ENCODE data around the gene GPR160.
A peak's percentile ranks its signal among the peaks of the same experiment; 100 is the strongest.

Gene GPR160

GRCh38 chr3:170128259-170128976 is 90.6 kb downstream of the GPR160 start:
- peak; percentile 51 for DNase-seq

DNA sequence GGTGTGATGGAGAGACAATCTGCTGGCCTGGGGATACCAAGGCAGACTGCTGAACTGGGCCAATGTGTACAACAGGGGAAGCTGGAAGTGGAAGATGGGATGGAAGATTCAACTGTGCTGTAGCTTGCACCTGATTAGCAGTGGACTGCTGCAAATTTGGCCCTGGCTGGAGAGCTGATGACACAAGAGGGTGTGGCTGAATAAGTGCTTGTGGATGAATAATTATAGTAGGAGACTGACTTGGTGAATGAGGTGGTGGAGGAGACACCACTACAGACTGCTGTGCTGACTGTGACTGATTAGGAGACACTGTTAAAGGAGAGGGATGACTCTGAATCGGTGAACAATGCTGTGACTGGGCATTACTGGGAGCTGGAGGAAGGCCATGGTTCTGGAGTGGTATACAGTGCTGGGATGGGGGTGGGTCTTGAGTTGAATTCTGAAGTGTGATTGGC is 91.2 kb downstream of the GPR160 start:
- no peak for DNase-seq

GRCh38 chr3:170130532-170130931 is 92.7 kb downstream of the GPR160 start:
- DNase-seq, result no peak

DNA sequence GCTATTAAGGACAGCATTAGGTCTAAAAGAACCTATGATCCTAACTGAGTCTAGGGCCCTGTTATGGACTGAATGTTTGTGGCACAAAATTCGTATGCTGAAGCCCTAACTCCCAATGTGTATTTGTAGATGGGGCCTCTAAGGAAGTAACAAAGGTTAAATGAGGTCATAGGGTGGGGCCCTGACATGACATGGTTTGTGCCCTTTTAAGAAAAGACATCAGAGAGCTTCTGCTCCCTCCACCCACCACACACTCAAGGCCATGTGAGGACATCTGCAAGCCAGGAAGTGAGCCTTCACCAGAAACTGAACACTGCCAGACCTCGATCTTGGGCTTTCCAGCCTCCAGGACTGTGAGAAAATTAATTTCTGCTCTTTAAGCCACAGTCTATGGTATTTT is 94.5 kb downstream of the GPR160 start:
- no peak for DNase-seq

Data from NCI-H1694 treated with DMSO at 0.1 percent for 48 hours (cell line).